Epithelial cell of prostate (primary cell): Measurements from ENCODE around the gene ZNF532.

ENCODE experiments used
- DNase-seq: peaks from one replicate; pipeline ENCODE4 v3.0.0-alpha.2; 2011; ENCODE audit warnings: low read depth, low spot score
- H3K27ac ChIP-seq: fragments of 450-650 bp; 2 replicates; pipeline ENCODE4 v1.5.1; 2017; ENCODE audit warnings: mild to moderate bottlenecking

Gene ZNF532

DNA sequence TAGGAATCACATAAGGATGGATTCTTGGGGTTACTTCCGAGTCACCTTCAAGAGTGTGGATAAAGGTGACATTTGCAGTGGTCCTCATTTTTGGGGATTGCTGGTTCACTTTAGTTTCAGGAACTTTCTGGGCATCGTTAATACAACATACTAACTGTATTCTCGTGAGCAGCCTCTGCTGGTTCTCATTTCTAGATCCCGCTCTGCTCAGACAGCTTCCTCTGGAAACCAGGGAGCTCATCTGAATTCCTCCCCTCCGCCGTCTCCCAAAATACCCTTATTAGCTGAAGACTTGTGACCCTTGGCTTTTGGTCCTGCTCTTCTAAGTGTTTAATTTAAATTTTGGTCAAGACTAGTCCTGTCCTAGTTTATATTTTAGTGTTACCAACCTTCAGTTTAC, 64.5 kb downstream of the ZNF532 start:
- no peak overlapping the region for H3K27ac ChIP-seq
- DNase-seq: no peak

DNA sequence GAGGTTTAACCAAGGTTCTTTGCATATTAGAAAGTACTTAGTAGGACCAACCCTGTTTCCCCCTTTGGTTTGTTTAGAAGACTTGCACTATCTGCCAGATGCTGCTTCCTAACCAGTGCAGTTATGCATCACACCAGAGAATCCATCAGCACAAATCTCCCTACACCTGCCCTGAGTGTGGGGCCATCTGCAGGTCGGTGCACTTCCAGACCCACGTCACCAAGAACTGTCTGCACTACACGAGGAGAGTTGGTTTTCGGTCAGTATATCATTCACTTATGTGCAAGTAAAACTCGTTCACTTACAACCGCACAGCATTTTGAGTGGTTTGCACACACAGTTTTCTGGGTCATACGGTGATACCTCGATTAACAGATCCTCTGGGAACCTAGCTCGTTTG, 69.7 kb downstream of the ZNF532 start:
- no peak overlapping the region for H3K27ac ChIP-seq
- no peak for DNase-seq

DNA sequence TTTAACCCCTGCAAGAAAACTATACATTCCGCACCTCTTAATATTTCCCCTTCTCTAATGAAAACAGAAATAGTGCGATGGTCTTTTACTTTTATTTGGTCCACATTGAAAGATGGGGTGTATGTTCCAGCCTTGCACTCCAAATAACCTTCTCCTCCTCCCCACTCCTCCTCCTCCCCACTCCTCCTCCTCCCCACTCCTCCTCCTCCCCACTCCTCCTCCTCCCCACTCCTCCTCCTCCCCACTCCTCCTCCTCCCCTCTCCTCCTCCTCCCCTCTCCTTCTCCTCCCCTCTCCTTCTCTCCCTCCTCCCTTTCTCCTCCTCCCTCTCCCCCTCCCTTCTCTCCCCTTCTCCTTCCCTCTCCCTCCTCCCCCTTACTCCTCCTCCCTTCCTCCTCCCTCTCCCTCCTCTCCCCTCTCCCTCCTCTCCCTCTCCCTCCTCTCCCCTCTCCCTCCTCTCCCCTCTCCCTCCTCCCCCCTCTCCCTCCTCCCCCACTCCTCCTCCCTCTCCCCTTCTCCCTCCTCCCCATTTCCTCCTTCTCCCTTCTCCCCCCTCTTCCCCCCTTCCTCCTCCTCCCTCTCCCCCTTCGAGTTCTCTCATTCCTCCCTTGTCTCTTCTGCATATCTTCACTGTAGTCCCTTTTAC, 70.4 kb downstream of the ZNF532 start:
- DNase-seq: no peak
- no peak overlapping the region for H3K27ac ChIP-seq

GRCh38 chr18:58937071-58937886, 72.6 kb downstream of the ZNF532 start:
- DNase-seq: no peak
- peak overlapping the region; percentile 1 for H3K27ac ChIP-seq

GRCh38 chr18:58937887-58938267, 73.2 kb downstream of the ZNF532 start:
- H3K27ac ChIP-seq: no peak overlapping the region
- DNase-seq: no peak

DNA sequence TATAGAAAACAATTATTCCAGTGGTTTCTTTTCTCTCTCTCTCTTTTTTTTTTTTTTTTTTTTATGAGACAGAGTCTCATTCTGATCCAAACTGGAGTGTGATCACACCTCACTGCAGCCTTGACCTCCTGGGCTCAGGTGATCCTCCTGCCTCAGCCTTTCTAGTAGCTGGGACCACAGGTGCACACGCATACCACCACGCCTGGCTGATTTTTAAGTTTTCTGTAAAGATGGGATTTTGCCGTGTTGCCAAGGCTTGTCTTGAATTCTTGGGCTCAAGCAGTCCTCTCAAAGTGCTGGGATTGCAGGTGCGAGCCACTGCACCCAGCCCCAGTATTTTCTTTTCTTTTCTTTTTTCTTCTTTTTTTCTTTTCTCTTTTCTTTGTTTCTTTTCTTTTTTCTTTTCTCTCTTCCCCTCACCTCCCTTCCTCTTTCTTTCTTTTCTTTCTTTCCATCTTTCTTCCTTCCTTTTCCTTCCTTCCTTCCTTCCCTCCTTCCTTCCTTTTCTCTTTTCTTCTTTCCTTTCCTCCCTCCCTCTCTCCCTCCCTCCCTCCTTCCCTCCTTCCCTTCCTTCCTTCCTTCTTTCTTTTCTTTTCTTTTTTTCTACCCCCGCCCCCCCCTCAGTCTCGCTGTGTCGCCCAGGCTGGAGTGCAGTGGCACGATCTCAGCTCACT, 76.9 kb downstream of the ZNF532 start:
- no peak for DNase-seq
- H3K27ac ChIP-seq: no peak overlapping the region

DNA sequence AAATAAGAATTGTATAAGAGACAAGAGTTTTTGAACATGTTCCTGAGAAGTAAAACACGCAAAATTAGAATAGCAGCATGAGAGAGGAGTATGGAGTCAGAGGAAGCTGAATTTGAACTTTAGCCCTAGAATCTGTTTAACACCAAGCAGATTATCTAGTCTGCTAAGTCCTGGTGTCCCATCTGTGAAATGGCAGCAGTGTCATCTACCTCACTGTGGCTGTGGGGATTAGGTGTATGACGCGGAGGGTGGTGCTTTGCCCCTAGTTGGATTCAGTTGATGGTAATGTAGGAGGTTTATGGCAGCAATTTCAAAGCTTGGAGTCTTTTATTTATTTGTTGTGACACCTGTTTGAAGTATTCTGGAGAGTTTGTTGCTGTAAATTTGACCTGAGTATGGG, 79.2 kb downstream of the ZNF532 start:
- no peak overlapping the region for H3K27ac ChIP-seq
- DNase-seq: no peak

GRCh38 chr18:58947136-58947732, 82.6 kb downstream of the ZNF532 start:
- DNase-seq: no peak
- H3K27ac ChIP-seq: no peak overlapping the region

- no peak overlapping the region for H3K27ac ChIP-seq
- DNase-seq: no peak
Observed at GRCh38 chr18:58949031-58949430, 84.4 kb downstream of the ZNF532 start.

GRCh38 chr18:58951986-58952702, 87.5 kb downstream of the ZNF532 start:
- DNase-seq: no peak
- no peak overlapping the region for H3K27ac ChIP-seq

GRCh38 chr18:58952858-58953257, 88.2 kb downstream of the ZNF532 start:
- no peak for DNase-seq
- H3K27ac ChIP-seq: no peak overlapping the region

DNA sequence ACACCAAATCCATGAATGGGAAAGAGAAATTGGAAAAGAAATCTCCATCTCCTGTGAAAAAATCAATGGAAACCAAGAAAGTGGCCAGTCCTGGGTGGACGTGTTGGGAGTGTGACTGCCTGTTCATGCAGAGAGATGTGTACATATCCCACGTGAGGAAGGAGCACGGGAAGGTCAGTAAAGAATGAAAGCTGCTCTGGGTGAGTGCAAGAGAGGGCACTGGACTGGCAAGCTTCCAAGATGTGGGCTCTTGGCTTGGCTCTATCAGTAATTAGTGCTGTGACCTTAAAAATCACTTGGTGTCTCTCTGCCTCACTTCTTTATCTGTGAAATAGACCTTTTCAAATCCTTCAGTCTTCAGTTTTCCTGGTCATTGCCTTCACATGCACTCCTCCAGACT, 89.0 kb downstream of the ZNF532 start:
- no peak for DNase-seq

DNA sequence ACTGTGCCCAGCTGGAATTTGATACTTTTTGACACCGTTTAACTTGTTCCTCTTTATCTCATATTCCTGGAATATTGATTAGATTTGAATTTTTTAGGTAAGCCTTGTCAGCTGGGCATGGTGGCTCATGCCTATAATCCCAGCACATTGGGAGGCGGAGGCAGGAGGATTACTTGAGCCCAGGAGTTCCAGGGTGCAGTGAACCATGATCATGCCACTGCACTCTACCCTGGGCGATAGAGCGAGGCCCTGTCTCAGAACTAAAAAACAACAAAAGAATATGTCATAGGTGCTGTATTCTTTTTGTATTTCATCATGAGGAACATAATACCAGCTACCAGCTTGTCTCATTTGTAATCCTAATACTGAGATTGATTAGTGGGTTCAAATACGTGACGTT, 90.3 kb downstream of the ZNF532 start:
- no peak for DNase-seq
- H3K27ac ChIP-seq: no peak overlapping the region

More for the DNA sequence above, 89.0 kb downstream of the ZNF532 start:
- H3K27ac ChIP-seq: no peak overlapping the region

- DNase-seq: no peak
- no peak overlapping the region for H3K27ac ChIP-seq
Observed at GRCh38 chr18:58955738-58956137, 91.1 kb downstream of the ZNF532 start.

GRCh38 chr18:58958628-58959027, 94.0 kb downstream of the ZNF532 start:
- no peak overlapping the region for H3K27ac ChIP-seq
- DNase-seq: no peak

GRCh38 chr18:58960508-58960907, 95.8 kb downstream of the ZNF532 start:
- DNase-seq: no peak
- H3K27ac ChIP-seq: no peak overlapping the region

DNA sequence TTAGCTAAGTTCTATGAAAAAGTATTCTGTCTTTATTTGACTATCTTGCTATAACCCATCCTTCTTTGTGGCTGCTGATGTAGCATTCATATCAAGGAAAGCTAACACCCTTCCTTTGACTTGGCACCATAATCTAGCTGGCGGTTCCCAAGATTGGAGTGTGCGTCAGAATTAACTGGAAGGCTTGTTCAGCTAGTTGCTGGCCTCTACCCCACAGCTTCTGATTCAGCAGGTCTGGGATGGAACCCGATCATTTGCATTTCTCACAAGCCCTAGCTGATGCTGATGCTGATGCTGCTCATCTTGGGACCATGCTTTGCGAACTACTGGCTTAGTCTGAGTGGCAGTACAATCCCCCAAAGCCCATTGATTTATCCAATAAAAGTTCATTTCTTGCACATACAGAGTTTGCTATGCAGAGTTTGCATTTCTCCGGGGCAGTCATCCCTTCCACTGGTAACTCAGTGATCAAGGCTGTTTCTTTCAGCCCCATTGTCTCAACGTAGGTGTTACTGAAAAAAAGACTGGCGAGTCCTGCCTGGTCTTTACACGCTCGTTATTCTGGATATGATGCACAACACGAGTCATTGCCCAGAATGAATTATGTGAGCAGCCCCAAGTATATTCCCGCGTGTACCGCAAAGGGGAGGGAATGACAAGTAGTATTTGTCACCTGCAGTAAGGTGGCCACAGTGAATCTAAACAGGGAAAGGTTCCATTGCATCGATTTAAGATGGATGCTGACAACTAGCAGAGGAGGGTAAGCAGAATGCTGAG, 96.5 kb downstream of the ZNF532 start:
- H3K27ac ChIP-seq: no peak overlapping the region
- DNase-seq: no peak

DNA sequence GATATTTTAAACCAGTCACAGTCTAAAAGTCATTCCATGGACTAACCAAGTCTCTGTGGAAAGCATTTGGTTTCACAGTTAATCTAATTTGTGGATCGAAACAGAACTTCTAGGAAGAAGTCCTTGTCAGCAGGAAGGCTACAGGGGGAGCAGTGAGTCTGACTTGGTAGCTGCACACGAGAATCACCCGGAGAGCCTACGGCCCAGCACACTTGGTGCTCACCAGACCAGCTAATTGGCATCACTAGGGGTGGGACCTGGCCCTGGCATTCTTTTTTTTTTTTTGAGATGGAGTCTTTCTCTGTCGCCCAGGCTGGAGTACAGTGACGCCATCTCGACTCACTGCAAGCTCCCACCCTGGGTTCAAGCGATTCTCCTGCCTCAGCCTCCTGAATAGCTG, 97.7 kb downstream of the ZNF532 start:
- no peak overlapping the region for H3K27ac ChIP-seq
- DNase-seq: no peak

- H3K27ac ChIP-seq: no peak overlapping the region
Observed at GRCh38 chr18:58965291-58966004, 100.8 kb downstream of the ZNF532 start.

More at GRCh38 chr18:58965291-58966004, 100.8 kb downstream of the ZNF532 start:
- DNase-seq: no peak
